AG04449 (cell line): Measurements from ENCODE around the gene SPINK4.

Experiments
- CTCF ChIA-PET: fragments of 350-600 bp; formaldehyde crosslinking; extraction: SDS; loops from one replicate; lab custom pipeline; 2021; ENCODE audit warnings: antibody characterized with exemption; lab: Yijun Ruan, JAX
- POLR2A ChIA-PET: fragments of 400-600, 350-600 bp; formaldehyde crosslinking; extraction: SDS; loops from one replicate; lab custom pipeline; 2020; ENCODE audit warnings: antibody characterized with exemption, inconsistent platforms; lab: Yijun Ruan, JAX
- DNase-seq: peaks from one replicate; pipeline ENCODE4 v3.0.0-alpha.2; 2010; ENCODE audit warnings: low read depth, low spot score
- H3K4me3 ChIP-seq: 2 replicates; pipeline ENCODE4 v1.5.1; 2011; ENCODE audit warnings: low read depth, mild to moderate bottlenecking, control low read depth, low read length
- CTCF ChIP-seq: IDR thresholded peaks from one replicate; pipeline ENCODE4 v1.5.1; 2011; ENCODE audit warnings: mild to moderate bottlenecking, moderate library complexity, low read length, control low read depth, inconsistent platforms; ENCODE audit not compliant: insufficient read depth; ENCODE audit errors: missing control alignments

Gene SPINK4

DNA sequence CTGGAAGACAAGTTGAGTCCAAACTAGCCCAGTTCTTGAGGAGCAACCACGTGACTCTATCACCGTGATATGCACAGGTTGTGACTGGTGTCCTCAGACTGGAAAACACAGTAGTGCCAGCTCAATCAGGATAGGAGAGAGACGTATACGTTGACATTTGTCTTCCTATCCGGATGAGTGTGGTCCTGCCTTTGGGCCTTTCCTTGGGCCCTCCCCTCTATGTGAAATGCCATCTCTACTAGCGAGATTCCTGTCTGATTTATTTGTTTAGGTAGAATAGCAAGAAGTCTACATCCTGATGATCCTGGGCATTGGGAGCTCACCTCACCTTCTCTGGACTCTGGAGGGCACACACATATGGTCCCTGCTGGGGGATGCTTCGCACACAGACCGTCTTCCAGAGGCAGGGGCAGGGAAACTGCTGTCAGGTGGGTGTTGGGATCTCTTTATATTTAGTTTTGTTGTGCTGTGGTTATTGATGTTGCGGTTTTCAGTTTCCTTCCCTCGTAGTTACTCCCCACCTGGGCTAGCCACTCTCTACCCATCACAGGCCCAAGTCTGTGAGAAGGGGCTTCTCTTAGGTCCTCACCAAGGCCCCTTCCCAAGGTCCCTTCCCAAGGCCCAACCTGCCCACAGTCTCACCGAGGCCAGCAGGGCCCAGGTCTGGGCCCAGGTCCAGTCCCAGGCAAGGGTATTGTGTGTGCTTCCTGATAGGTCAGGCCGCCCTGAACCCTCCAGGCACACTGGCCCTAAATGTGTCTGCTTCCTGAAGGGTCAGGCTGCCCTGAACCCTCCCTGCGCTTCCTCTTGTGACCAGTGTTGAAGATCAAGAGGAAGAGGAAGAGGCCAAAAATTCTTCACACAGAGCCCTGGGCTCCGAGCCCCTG is 19.0 kb upstream of the SPINK4 start:
- ChIA-PET POLR2A (no interaction called here), CTCF (no interaction called here)
- no peak for DNase-seq
- no peak for TF ChIP-seq CTCF
- H3K4me3 ChIP-seq = no peak overlapping the region

DNA sequence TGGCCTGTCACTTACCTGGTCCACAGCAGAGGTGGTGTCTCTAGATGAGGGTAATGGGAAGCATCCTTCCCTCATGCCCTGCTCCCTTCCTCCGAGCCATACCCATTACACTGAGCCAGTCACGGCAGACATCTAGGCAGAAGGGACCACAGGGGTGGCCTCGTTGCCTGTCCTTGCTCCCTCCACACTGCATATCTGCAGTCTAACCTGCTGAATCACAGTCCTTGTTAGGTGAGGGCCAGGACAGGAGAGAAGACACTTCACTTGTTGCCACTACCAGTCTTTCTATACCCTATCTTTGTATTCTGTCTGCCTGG is 18.4 kb upstream of the SPINK4 start:
- CTCF ChIA-PET = interaction anchor here (0.9 kb wide), 1 partner anchor 11 kb away, joined by 3 read pairs; no protein-coding TSS in a partner anchor
- no peak for DNase-seq
- H3K4me3 ChIP-seq = no peak overlapping the region
- TF ChIP-seq CTCF = no peak
- POLR2A ChIA-PET = no interaction called here

- no peak overlapping the region for H3K4me3 ChIP-seq
- CTCF ChIA-PET = interaction anchor here (0.9 to 7.7 kb wide), 2 partner anchors 10 to 144 kb away, joined by 3 to 149 read pairs; partner anchors contain the start of gene SMU1
- DNase-seq = no peak
- no peak for TF ChIP-seq CTCF
- POLR2A ChIA-PET = no interaction called here
Measured at GRCh38 chr9:33222031-33222430, 17.9 kb upstream of the SPINK4 start.

DNA sequence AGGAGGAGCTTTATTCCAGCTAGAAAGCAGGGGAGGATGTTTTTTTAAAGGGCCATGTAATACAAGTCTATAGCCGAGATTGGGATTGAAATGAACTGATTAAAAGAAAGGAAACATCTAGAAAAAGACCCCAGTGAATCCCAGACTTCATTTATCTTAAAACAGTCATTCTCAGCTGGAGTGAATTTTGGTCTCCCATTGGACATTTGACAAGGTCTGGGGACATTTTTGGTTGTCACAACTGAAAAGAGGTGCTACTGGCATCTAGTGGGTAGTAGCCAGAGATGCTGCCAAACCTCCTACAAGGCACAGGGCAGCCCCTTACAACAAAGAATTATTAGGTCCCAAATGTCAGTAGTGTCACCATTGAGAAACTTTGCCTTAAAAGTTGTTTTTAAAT is 16.3 kb upstream of the SPINK4 start:
- ChIA-PET CTCF (interaction anchor here (0.8 to 7.7 kb wide), 8 partner anchors 9 to 197 kb away, joined by 3 to 149 read pairs (median 3); partner anchors contain the start of gene SMU1), POLR2A (no interaction called here)
- TF ChIP-seq CTCF = no peak
- H3K4me3 ChIP-seq = no peak overlapping the region
- DNase-seq = no peak

DNA sequence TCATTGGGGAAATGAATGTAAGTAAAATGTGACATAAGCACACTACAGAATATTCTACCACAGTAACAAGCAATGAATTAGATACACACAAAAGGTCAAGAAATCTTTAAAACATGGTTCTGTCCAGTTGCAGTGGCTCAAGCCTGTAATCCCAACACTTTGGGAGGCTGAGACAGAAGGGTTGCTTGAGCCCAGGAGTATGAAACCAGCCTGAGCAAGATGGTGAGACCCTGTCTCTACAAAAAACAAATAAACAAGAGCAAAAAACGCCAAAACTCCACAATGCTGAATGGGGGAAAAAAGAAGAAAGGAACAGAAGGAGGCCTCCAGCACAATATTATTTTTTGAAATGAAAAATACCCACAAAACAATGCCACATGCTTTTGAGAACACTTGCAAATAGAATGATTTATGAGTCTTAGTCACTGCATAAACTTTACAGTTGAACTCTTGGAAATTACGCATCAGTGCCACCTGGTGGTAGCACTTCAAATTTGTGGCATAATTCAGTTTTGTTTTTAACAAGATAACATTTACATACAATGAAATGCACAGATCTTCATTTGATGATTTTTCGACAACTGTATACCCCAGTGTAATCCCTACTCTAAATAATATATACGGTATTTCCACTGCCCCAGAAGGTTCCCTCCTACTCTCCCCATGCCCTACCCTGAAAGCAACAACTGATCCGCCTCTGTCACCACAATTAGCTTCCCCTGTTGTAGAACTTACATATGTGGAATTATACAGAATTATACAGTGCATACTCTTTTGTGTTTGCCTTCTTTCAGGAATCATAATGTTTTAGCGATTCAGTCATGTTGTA is 14.4 kb upstream of the SPINK4 start:
- ChIA-PET CTCF (interaction anchor here (0.6 to 7.7 kb wide), 51 partner anchors 8 to 242 kb away, joined by 3 to 149 read pairs (median 5); partner anchors contain the start of genes BAG1 and SMU1), POLR2A (interaction anchor here (0.6 to 1.3 kb wide), 4 partner anchors 58 to 828 kb away, joined by 3 to 7 read pairs (median 4); partner anchors contain the start of genes B4GALT1, DNAJA1 and SMU1)
- H3K4me3 ChIP-seq = no peak overlapping the region
- TF ChIP-seq CTCF = peak; percentile 41
- peak; percentile 46 for DNase-seq

DNA sequence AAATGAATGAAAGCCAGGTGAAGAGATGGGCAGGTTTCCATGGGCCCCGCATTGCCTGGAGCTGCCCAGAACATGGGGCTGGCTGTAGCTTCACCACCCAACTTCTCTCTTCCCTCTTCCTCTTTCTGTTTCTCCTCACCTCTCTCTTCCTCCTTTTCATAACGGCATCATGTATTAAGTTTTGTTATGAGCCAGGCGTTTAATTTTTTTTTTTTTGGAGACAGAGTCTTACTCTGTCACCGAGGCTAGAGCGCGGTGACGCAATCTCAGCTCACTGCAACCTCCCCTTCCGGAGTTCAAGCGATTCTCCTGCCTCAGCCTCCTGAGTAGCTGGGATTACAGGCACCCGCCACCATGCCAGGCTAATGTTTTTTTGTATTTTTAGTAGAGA is 13.0 kb upstream of the SPINK4 start:
- no peak overlapping the region for H3K4me3 ChIP-seq
- ChIA-PET CTCF (interaction anchor here (1.0 to 7.7 kb wide), 27 partner anchors 10 to 225 kb away, joined by 3 to 149 read pairs (median 6); partner anchors contain the start of genes BAG1 and SMU1), POLR2A (interaction anchor here (0.7 to 1.0 kb wide), 2 partner anchors 197 to 202 kb away, joined by 3 to 7 read pairs; partner anchors contain the start of gene DNAJA1)
- DNase-seq = no peak
- TF ChIP-seq CTCF = no peak
